Coronary artery (tissue), 2 donors: ENCODE data around the gene CIITA.

ENCODE experiments used
- DNase-seq: peaks from one replicate; pipeline ENCODE4 v3.0.0-alpha.2; 2017; ENCODE audit warnings: low spot score
- H3K27ac ChIP-seq, 2 donors: fragments of 200-600 bp; sonication (generic); one replicate each; pipeline ENCODE4 v1.5.1; 2016 to 2019
- H3K4me3 ChIP-seq: fragments of 200-600 bp; sonication (generic); 2 replicates; pipeline ENCODE4 v1.5.1; 2016; ENCODE audit warnings: mild to moderate bottlenecking, moderate library complexity
- CTCF ChIP-seq: fragments of 200-600 bp; sonication (generic); IDR thresholded peaks from one replicate; pipeline ENCODE4 v1.5.1; 2019; ENCODE audit warnings: antibody characterized with exemption

The CIITA gene

GRCh38 chr16:10949424-10949970, 72.5 kb downstream of the CIITA start:
- TF ChIP-seq CTCF: no peak

GRCh38 chr16:10950393-10950792, 73.4 kb downstream of the CIITA start:
- TF ChIP-seq CTCF: no peak
- no peak for DNase-seq
- H3K27ac ChIP-seq: no peak overlapping the region
- H3K4me3 ChIP-seq: no peak overlapping the region

More at GRCh38 chr16:10949424-10949970, 72.5 kb downstream of the CIITA start:
- DNase-seq: no peak
- Histone ChIP-seq H3K27ac (no peak overlapping the region), H3K4me3 (no peak overlapping the region)

GRCh38 chr16:10951026-10951425, 74.0 kb downstream of the CIITA start:
- Histone ChIP-seq H3K27ac (no peak overlapping the region), H3K4me3 (no peak overlapping the region)
- TF ChIP-seq CTCF: no peak
- DNase-seq: no peak

GRCh38 chr16:10954903-10955302, 77.9 kb downstream of the CIITA start:
- Histone ChIP-seq H3K4me3 (no peak overlapping the region), H3K27ac (no peak overlapping the region)
- DNase-seq: no peak
- TF ChIP-seq CTCF: no peak

GRCh38 chr16:10957771-10958482, 80.9 kb downstream of the CIITA start:
- H3K4me3 ChIP-seq: no peak overlapping the region
- TF ChIP-seq CTCF: no peak
- H3K27ac ChIP-seq: no peak overlapping the region
- DNase-seq: no peak

- no peak for DNase-seq
- Histone ChIP-seq H3K27ac (no peak overlapping the region), H3K4me3 (no peak overlapping the region)
- no peak for TF ChIP-seq CTCF
Observed at GRCh38 chr16:10959161-10959560, 82.2 kb downstream of the CIITA start.

- peak overlapping the region; percentile 69 to 75 for H3K27ac ChIP-seq
- no peak overlapping the region for H3K4me3 ChIP-seq
- no peak for TF ChIP-seq CTCF
- DNase-seq: no peak
Observed at GRCh38 chr16:10961231-10961630, 84.2 kb downstream of the CIITA start.
